ENCODE results near the gene ALG3. TPM values are rescaled to one million over a fixed set of nuclear protein-coding genes. Genes with fewer than 3 reads are reported as not detected.
A peak's percentile ranks its signal among the peaks of the same experiment; 100 is the strongest.

Gene ALG3
- total and polyA plus RNA-seq, 9 of the 15 experiments (the other 6 are each of a cell fraction or from before 2014, with no cell fraction given): 37.5 to 107 (median 80.1) TPM

DNA sequence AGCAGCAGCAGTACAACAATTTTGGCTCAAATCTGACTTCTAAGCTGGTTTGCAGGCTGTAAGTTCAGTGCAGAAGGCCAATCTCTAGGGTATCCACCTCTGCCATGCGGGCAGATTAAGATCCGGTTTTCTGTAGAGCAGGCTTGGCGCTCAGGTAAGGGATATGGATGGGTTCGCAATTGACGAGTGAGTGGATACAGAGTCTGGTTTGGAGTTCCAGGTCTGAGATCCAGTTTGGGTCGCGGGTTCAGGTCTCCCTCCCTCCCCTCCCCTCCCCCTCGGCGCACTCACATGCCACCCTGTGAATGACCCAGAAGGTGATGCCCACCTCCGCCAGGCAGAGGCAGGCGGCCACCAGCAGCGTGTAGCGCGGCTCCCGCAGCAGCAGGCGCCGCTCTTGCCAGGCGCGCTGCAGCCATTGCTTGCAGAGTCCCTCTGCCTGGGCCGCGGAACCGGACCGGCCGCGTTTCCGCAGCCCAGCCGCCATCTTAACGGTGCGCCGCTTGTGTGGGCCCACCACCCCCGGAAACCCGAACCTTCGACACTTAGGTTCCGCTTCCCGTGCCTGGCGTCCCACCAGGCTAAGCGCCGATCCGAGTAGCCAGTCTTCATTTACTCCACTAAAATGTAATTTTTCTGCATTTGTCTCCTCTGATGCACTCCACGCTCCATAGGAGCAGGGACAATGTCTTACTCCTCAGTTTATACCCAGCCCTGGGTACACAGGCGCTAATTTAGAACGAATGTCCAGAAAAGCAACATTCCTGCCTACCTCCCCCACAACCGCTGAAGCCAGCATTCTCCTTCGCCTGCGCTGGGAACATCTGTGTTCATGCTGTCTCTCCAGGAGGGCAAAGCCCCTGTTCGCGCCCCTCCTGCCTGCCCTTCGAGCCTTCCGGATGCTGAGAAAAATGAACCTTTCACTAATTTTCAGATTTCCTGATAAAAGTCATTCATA is at the start of gene ALG3 (continued):
- TF ChIP-seq ZNF436 (CRISPR knock-in tag; IDR thresholded peaks at IDR 0.05) (0 out of 2 replicates have a peak, but pooled peaks have one; percentile 30), BHLHE40 (IDR thresholded peaks at IDR 0.05; ENCODE audit: low read length) (peak; percentile 66), KAT8 (IDR thresholded peaks at IDR 0.05; ENCODE audit: low read depth) (no peak), HCFC1 (IDR thresholded peaks at IDR 0.05; ENCODE audit: low read depth, low read length) (peak; percentile 81), RNF2 (IDR thresholded peaks at IDR 0.05) (peak; percentile 80), CBFA2T2 (conservative IDR thresholded peaks at IDR 0.05) (no peak), CHD1 (IDR thresholded peaks at IDR 0.05; ENCODE audit: low read length) (peak; percentile 25), ATF2 (CRISPR knock-in tag; IDR thresholded peaks at IDR 0.05) (no peak), CHD4 (IDR thresholded peaks at IDR 0.05; ENCODE audit: insufficient read depth, insufficient replicate concordance, low read depth, low read length, poor library complexity, severe bottlenecking) (no peak), SMARCC2 (IDR thresholded peaks at IDR 0.05; ENCODE audit: low read depth) (no peak), DPF2 (IDR thresholded peaks at IDR 0.05) (0 out of 2 replicates have a peak, but pooled peaks have one; percentile 10), ZNF395 (CRISPR knock-in tag; IDR thresholded peaks at IDR 0.05) (0 out of 2 replicates have a peak, but pooled peaks have one; percentile 58), BRCA1 (IDR thresholded peaks at IDR 0.05) (no peak), BRCA1 (CRISPR knock-in tag; IDR thresholded peaks at IDR 0.05) (no peak), ZNF23 (CRISPR knock-in tag; IDR thresholded peaks at IDR 0.05) (no peak), CBX5 (IDR thresholded peaks at IDR 0.05; ENCODE audit: borderline replicate concordance, low read depth) (peak; percentile 45; the same call in 1 of the 2 replicates), NFATC3 (IDR thresholded peaks at IDR 0.05) (no peak), GTF2F1 (IDR thresholded peaks at IDR 0.05; ENCODE audit: low read depth, low read length) (peak; percentile 86)
- TF ChIP-seq, protein P1, sequence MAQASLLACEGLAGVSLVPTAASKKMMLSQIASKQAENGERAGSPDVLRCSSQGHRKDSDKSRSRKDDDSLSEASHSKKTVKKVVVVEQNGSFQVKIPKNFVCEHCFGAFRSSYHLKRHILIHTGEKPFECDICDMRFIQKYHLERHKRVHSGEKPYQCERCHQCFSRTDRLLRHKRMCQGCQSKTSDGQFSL (CRISPR knock-in tag; IDR thresholded peaks at IDR 0.05): 0 out of 2 replicates have a peak, but pooled peaks have one; percentile 12
- TF ChIP-seq, protein P1 (tag; IDR thresholded peaks at IDR 0.05): no peak
- TF ChIP-seq, protein P2, sequence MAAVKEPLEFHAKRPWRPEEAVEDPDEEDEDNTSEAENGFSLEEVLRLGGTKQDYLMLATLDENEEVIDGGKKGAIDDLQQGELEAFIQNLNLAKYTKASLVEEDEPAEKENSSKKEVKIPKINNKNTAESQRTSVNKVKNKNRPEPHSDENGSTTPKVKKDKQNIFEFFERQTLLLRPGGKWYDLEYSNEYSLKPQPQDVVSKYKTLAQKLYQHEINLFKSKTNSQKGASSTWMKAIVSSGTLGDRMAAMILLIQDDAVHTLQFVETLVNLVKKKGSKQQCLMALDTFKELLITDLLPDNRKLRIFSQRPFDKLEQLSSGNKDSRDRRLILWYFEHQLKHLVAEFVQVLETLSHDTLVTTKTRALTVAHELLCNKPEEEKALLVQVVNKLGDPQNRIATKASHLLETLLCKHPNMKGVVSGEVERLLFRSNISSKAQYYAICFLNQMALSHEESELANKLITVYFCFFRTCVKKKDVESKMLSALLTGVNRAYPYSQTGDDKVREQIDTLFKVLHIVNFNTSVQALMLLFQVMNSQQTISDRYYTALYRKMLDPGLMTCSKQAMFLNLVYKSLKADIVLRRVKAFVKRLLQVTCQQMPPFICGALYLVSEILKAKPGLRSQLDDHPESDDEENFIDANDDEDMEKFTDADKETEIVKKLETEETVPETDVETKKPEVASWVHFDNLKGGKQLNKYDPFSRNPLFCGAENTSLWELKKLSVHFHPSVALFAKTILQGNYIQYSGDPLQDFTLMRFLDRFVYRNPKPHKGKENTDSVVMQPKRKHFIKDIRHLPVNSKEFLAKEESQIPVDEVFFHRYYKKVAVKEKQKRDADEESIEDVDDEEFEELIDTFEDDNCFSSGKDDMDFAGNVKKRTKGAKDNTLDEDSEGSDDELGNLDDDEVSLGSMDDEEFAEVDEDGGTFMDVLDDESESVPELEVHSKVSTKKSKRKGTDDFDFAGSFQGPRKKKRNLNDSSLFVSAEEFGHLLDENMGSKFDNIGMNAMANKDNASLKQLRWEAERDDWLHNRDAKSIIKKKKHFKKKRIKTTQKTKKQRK (IDR thresholded peaks at IDR 0.05; ENCODE audit: borderline replicate concordance, low read depth, low read length): no peak

Measured in K562 (cell line).